GM12873 (cell line): ENCODE measurements around the gene TAPT1.

Experiments used
- CTCF ChIP-seq: IDR thresholded peaks from 2 replicates; pipeline ENCODE4 v1.5.1; 2012; ENCODE audit warnings: low read depth, mild to moderate bottlenecking, moderate library complexity, low read length, control low read depth; ENCODE audit not compliant: insufficient read depth; ENCODE audit errors: missing control alignments

The TAPT1 gene

GRCh38 chr4:16187455-16187854, 38.8 kb downstream of the TAPT1 start:
- no peak for TF ChIP-seq CTCF

- no peak for TF ChIP-seq CTCF
Observed at GRCh38 chr4:16186986-16187385, 39.3 kb downstream of the TAPT1 start.

DNA sequence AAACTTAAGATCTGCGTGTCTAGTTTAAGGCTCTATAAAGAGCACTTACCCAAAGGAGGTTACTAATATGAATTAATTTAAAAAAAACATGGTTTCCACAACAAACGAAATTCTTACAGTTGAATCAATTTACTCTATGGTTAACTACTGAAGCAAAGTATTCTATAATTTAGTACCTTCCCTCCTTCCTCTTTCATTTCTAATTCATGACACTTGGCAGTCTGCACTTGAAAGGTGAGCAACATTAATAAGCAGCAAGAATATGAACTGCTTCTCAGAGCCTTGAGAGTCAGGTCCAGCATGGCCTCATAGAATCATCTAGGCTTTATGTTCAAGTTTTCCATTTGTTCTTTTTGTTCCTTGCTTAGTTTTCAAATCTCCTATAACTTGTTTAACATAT, 42.7 kb downstream of the TAPT1 start:
- TF ChIP-seq CTCF: no peak

DNA sequence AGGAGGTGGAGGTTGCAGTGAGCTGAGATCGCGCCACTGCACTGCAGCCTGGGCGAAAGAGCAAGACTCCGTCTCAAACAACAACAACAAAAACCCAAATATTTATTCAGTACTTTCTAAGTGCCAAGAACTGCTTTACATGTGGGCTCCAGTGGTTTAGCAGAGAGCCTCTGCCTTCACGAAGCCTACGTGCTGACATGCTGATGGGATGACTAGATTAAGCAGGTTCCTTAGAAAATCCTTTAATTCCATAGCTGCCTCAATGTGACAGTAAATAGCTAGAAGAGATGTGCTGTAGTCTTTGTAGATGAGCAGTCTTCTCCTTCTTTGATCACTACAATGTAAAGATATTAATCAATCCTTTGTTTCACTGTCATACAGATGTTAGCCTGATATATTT, 49.6 kb downstream of the TAPT1 start:
- TF ChIP-seq CTCF: no peak

GRCh38 chr4:16171831-16172230, 54.4 kb downstream of the TAPT1 start:
- TF ChIP-seq CTCF: no peak

DNA sequence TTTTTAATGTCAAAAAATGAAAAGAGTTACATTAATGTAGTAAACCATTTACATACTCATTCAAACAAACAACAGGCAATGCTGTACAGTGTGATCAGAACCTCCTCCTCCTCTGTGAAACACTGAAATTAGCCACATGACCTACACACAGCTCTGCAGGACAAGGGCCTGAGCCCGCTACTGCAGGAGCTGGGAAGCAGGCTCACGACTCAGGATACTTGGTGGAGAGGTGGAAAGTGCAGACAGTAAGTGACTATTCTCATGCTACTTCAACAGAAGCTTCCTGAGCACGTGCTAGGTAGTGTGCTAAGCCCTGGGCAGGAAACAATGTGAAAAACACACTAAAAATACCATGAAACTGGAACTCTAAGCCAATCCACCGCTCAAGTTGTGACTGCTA, 56.8 kb downstream of the TAPT1 start:
- no peak for TF ChIP-seq CTCF

DNA sequence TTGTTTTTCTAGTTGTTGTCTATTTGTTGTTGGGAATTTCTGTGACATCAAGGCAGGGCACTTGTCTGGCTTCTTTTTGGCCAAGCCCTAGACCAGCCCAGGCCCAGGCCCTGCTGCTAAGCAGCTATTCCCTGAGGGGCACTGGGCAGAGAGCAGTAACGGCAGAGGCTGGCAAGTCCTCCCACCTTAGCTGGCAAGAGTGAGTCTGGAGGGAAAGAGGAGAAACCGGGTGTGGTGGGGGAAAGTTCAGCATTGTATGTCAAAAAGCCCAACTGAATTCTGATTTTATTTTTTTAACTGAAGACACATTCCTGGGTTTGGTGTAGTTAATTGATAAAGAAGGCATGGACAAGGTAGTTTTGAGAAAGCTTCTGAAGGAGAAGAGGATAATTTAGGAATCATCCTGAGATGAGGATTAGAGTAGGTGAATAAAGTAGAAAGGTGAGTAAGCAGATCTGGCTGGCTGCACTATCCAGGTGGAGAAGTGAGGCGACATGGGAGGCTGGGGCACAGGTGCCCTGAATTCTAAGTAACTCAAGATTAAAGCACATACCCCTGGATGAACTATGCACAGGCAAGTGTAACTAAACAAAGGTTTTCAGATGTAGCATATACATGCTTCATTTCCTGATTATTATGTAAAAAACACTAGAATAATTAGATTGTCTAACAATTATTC, 57.4 kb downstream of the TAPT1 start:
- no peak for TF ChIP-seq CTCF

- no peak for TF ChIP-seq CTCF
Observed at GRCh38 chr4:16168144-16168543, 58.1 kb downstream of the TAPT1 start.
